ENCODE results near the gene CD40. TPM values are rescaled to one million over a fixed set of nuclear protein-coding genes. Genes with fewer than 3 reads are reported as not detected.

CD40 gene
- total and polyA plus RNA-seq, 2 experiments from 2014 or later, result 2.5 to 2.8 TPM

GRCh38 chr20:46078954-46079353 is 39.2 kb upstream of the CD40 start:
- Histone ChIP-seq H3K4me1 (ENCODE audit: insufficient read depth) (no peaks in the 10 kb centered on the region), H3K27ac (no peak overlapping the region), H3K4me2 (ENCODE audit: unreplicated experiment) (no peak overlapping the region), H3K4me3 (no peak overlapping the region), H2AFZ (no peak overlapping the region), H4K20me1 (ENCODE audit: insufficient read depth) (peaks cover 31% of the 10 kb centered on the region), H3K9me3 (ENCODE audit: low read depth) (no peaks in the 10 kb centered on the region), H3K27me3 (replicated peaks; ENCODE audit: insufficient read depth) (no peaks in the 10 kb centered on the region), H3F3A (ENCODE audit: insufficient read depth) (no peaks in the 10 kb centered on the region), H3K9me2 (ENCODE audit: insufficient read depth) (no peaks in the 10 kb centered on the region), H3K36me3 (ENCODE audit: low read depth) (peaks cover 13% of the 10 kb centered on the region; the same call in 1 of the 2 replicates), H3K9ac (no peak overlapping the region), H3K79me2 (ENCODE audit: insufficient read depth) (peaks cover 97% of the 10 kb centered on the region)
- 60 to 72% methylated on average over 7 of the region's 7 CpGs for WGBS, 2 experiments (ENCODE audit: low coverage in 1 of 2, low lambda C conversion rate in 2 of 2, missing lambda C conversion rate in 2 of 2)
- DNase-seq, result no peak
- no peak for TF ChIP-seq EZH2 (IDR thresholded peaks at IDR 0.05; ENCODE audit: insufficient read depth, poor library complexity, severe bottlenecking)
- no peak for TF ChIP-seq EZH2phosphoT487 (IDR thresholded peaks at IDR 0.05; ENCODE audit: insufficient read depth, low read depth)
- in situ Hi-C loops (cut with MboI), result no loop called here

DNA sequence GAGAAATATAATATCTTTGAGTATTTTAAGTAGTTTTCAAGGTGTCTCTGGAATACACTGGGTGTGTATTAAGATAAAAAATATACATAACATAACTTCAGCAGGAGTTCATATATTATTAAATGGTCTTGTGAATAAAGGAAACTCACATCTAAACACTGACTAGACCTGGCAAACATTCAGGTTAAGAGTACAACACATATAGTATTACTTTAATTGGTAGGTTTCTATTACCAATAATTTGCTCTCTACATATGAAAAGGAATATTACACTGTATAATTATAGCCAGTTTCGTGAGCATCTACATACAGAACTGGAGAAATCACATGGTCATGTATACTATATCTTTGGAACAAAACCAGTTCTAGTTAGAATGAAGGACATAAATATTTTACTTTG is 37.0 kb upstream of the CD40 start:
- no peak overlapping the region for H3K4me3 ChIP-seq
- no peak overlapping the region for H2AFZ ChIP-seq
- no peak overlapping the region for H3K27ac ChIP-seq
- DNase-seq, result no peak
- peaks cover 99% of the 10 kb centered on the region for H3K79me2 ChIP-seq (ENCODE audit: insufficient read depth)
- peaks cover 35% of the 10 kb centered on the region for H4K20me1 ChIP-seq (ENCODE audit: insufficient read depth)
- H3K4me1 ChIP-seq (ENCODE audit: insufficient read depth), result peaks cover 13% of the 10 kb centered on the region
- no peak for TF ChIP-seq EZH2 (IDR thresholded peaks at IDR 0.05; ENCODE audit: insufficient read depth, poor library complexity, severe bottlenecking)
- no peak overlapping the region for H3K4me2 ChIP-seq (ENCODE audit: unreplicated experiment)
- WGBS, 2 experiments (ENCODE audit: low coverage in 1 of 2, low lambda C conversion rate in 2 of 2, missing lambda C conversion rate in 2 of 2), result 56 to 61% methylated on average over 1 of the region's 1 CpG
- no peaks in the 10 kb centered on the region for H3K27me3 ChIP-seq (replicated peaks; ENCODE audit: insufficient read depth)
- H3K9me2 ChIP-seq (ENCODE audit: insufficient read depth), result no peaks in the 10 kb centered on the region
- peaks cover 13% of the 10 kb centered on the region; the same call in 1 of the 2 replicates for H3K36me3 ChIP-seq (ENCODE audit: low read depth)
- in situ Hi-C loops (cut with MboI), result no loop called here
- no peaks in the 10 kb centered on the region for H3K9me3 ChIP-seq (ENCODE audit: low read depth)
- no peak overlapping the region for H3K9ac ChIP-seq
- no peaks in the 10 kb centered on the region for H3F3A ChIP-seq (ENCODE audit: insufficient read depth)

DNA sequence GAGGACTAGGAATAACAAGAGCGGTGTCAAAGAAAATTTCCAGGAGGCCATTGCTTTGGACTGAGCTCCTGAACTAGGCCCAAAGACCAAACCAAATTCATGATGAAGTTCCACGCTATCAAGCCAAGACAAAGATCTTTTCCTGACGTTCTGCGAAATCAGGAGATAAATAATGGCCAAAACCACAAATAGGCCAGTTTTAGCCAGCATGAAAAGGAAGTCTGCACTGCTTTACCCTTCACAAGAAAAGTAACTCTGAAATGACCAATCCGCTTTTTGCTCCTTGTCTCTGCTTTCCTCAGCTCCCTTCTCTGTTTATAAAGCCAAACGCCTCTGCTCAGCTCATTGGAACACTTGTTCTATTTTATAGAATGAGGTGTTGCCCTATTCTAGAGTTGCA is 35.0 kb upstream of the CD40 start:
- no peak overlapping the region for H2AFZ ChIP-seq
- H3K27me3 ChIP-seq (replicated peaks; ENCODE audit: insufficient read depth), result no peaks in the 10 kb centered on the region
- no peak overlapping the region for H3K4me2 ChIP-seq (ENCODE audit: unreplicated experiment)
- peaks cover 2% of the 10 kb centered on the region; the same call in 1 of the 2 replicates for H3F3A ChIP-seq (ENCODE audit: insufficient read depth)
- H3K9me2 ChIP-seq (ENCODE audit: insufficient read depth), result no peaks in the 10 kb centered on the region
- in situ Hi-C loops (cut with MboI), result no loop called here
- 90 to 95% methylated on average over 6 of the region's 6 CpGs for WGBS, 2 experiments (ENCODE audit: low coverage in 1 of 2, low lambda C conversion rate in 2 of 2, missing lambda C conversion rate in 2 of 2)
- H3K4me1 ChIP-seq (ENCODE audit: insufficient read depth), result peaks cover 20% of the 10 kb centered on the region
- TF ChIP-seq EZH2phosphoT487 (IDR thresholded peaks at IDR 0.05; ENCODE audit: insufficient read depth, low read depth), result no peak
- TF ChIP-seq EZH2 (IDR thresholded peaks at IDR 0.05; ENCODE audit: insufficient read depth, poor library complexity, severe bottlenecking), result no peak
- peaks cover 45% of the 10 kb centered on the region for H4K20me1 ChIP-seq (ENCODE audit: insufficient read depth)
- DNase-seq, result no peak
- no peak overlapping the region for H3K4me3 ChIP-seq
- H3K27ac ChIP-seq, result no peak overlapping the region
- no peaks in the 10 kb centered on the region for H3K9me3 ChIP-seq (ENCODE audit: low read depth)
- H3K9ac ChIP-seq, result no peak overlapping the region
- H3K79me2 ChIP-seq (ENCODE audit: insufficient read depth), result peaks cover 100% of the 10 kb centered on the region
- H3K36me3 ChIP-seq (ENCODE audit: low read depth), result peaks cover 4% of the 10 kb centered on the region; the same call in 1 of the 2 replicates

GRCh38 chr20:46083531-46084061 is 34.5 kb upstream of the CD40 start:
- peaks cover 7% of the 10 kb centered on the region; the same call in 1 of the 2 replicates for H3F3A ChIP-seq (ENCODE audit: insufficient read depth)
- H3K36me3 ChIP-seq (ENCODE audit: low read depth), result no peaks in the 10 kb centered on the region
- in situ Hi-C loops (cut with MboI), result no loop called here
- peaks cover 100% of the 10 kb centered on the region for H3K79me2 ChIP-seq (ENCODE audit: insufficient read depth)
- H2AFZ ChIP-seq, result no peak overlapping the region
- no peak for DNase-seq
- H3K9me3 ChIP-seq (ENCODE audit: low read depth), result no peaks in the 10 kb centered on the region
- H3K27ac ChIP-seq, result no peak overlapping the region
- no peak overlapping the region for H3K4me2 ChIP-seq (ENCODE audit: unreplicated experiment)
- 96 to 97% methylated on average over 1 of the region's 1 CpG for WGBS, 2 experiments (ENCODE audit: low coverage in 1 of 2, low lambda C conversion rate in 2 of 2, missing lambda C conversion rate in 2 of 2)
- TF ChIP-seq EZH2phosphoT487 (IDR thresholded peaks at IDR 0.05; ENCODE audit: insufficient read depth, low read depth), result no peak
- no peak for TF ChIP-seq EZH2 (IDR thresholded peaks at IDR 0.05; ENCODE audit: insufficient read depth, poor library complexity, severe bottlenecking)
- H3K4me1 ChIP-seq (ENCODE audit: insufficient read depth), result peaks cover 24% of the 10 kb centered on the region
- H3K9me2 ChIP-seq (ENCODE audit: insufficient read depth), result no peaks in the 10 kb centered on the region
- no peaks in the 10 kb centered on the region for H3K27me3 ChIP-seq (replicated peaks; ENCODE audit: insufficient read depth)
- no peak overlapping the region for H3K9ac ChIP-seq
- H4K20me1 ChIP-seq (ENCODE audit: insufficient read depth), result peaks cover 48% of the 10 kb centered on the region
- no peak overlapping the region for H3K4me3 ChIP-seq

GRCh38 chr20:46084805-46085178 is 33.3 kb upstream of the CD40 start:
- no peak overlapping the region for H2AFZ ChIP-seq
- no peaks in the 10 kb centered on the region for H3K9me3 ChIP-seq (ENCODE audit: low read depth)
- no peak overlapping the region for H3K4me2 ChIP-seq (ENCODE audit: unreplicated experiment)
- H3K4me1 ChIP-seq (ENCODE audit: insufficient read depth), result peaks cover 24% of the 10 kb centered on the region
- peaks cover 48% of the 10 kb centered on the region for H4K20me1 ChIP-seq (ENCODE audit: insufficient read depth)
- no peaks in the 10 kb centered on the region for H3K27me3 ChIP-seq (replicated peaks; ENCODE audit: insufficient read depth)
- in situ Hi-C loops (cut with MboI), result no loop called here
- WGBS, 2 experiments (ENCODE audit: low coverage in 1 of 2, low lambda C conversion rate in 2 of 2, missing lambda C conversion rate in 2 of 2), result 76 to 90% methylated on average over 3 of the region's 3 CpGs
- H3K9ac ChIP-seq, result no peak overlapping the region
- H3K27ac ChIP-seq, result no peak overlapping the region
- H3K9me2 ChIP-seq (ENCODE audit: insufficient read depth), result no peaks in the 10 kb centered on the region
- TF ChIP-seq EZH2phosphoT487 (IDR thresholded peaks at IDR 0.05; ENCODE audit: insufficient read depth, low read depth), result no peak
- H3F3A ChIP-seq (ENCODE audit: insufficient read depth), result peaks cover 11% of the 10 kb centered on the region; the same call in 1 of the 2 replicates
- no peak overlapping the region for H3K4me3 ChIP-seq
- H3K79me2 ChIP-seq (ENCODE audit: insufficient read depth), result peaks cover 95% of the 10 kb centered on the region
- DNase-seq, result no peak
- no peaks in the 10 kb centered on the region for H3K36me3 ChIP-seq (ENCODE audit: low read depth)

Data from GM23248 (cell line).